HCT116 (cell line): ENCODE measurements around the gene ZNF488. TPM values are rescaled to one million over a fixed set of nuclear protein-coding genes. Genes with fewer than 3 reads are reported as not detected.

ENCODE experiments used
- ATAC-seq: fragments of 200-7000 bp; cut with Tn5 transposase; 2 replicates; pipeline ENCODE4 v1.9.1; 2020; ENCODE audit warnings: mild to moderate bottlenecking, moderate library complexity
- BruUV-seq: library from RNA; stranded (reverse); fragments of 400-500 nt; replicated peaks from 2 replicates; lab custom pipeline; 2021; lab: Mats Ljungman, UMichigan
- CTCF ChIA-PET: fragments of 300-600 bp; sonication (Branson Sonifier 250); formaldehyde crosslinking; loops from one replicate; lab custom pipeline; 2021; ENCODE audit warnings: antibody characterized with exemption; lab: Charles Lee
- POLR2A ChIA-PET: fragments of 300-600, 350-600 bp; sonication (Branson Sonifier 250); formaldehyde crosslinking; loops from one replicate; lab custom pipeline; 2021; ENCODE audit warnings: antibody characterized with exemption; lab: Charles Lee
- RAD21 ChIA-PET, 2 experiments: fragments of 300-600 bp; sonication (Branson Sonifier 250); formaldehyde crosslinking; loops; one replicate each; lab custom pipeline; 2023; ENCODE audit warnings: low total read pairs in 2 of 2; ENCODE audit not compliant: uncharacterized antibody in 2 of 2, unreplicated experiment in 2 of 2, low non-redundant PET in 1 of 2; lab: Charles Lee
- DNase-seq: peaks from one replicate; pipeline ENCODE4 v3.0.0-alpha.2; 2010; ENCODE audit warnings: low read depth, low spot score
- H2AFZ ChIP-seq: fragments of 200-600 bp; shearing (Covaris generic), sonication (generic); 2 replicates; pipeline ENCODE4 v1.6.1; 2017; ENCODE audit warnings: low read depth, mixed run types, mixed read lengths, antibody characterized with exemption, low read length; ENCODE audit not compliant: poor library complexity, severe bottlenecking
- H3K27ac ChIP-seq: 2 replicates; pipeline ENCODE4 v1.5.1; 2012; ENCODE audit warnings: low read depth, low read length
- H3K27me3 ChIP-seq: fragments of 200-600 bp; sonication (generic); 2 replicates; pipeline ENCODE4 v1.6.1; 2016; ENCODE audit warnings: mixed run types, low read length, mixed read lengths; ENCODE audit not compliant: insufficient read depth
- H3K36me3 ChIP-seq, 2 experiments: fragments of 200-500 bp in 1 of 2; fragments of 200-600 bp in 1 of 2; sonication (Bioruptor generic) in 1 of 2; sonication (generic) in 1 of 2; 2 replicates each; pipeline versions ENCODE4 v1.5.1 to v1.6.1; 2014 to 2016; ENCODE audit warnings: low read length in 2 of 2, inconsistent platforms in 1 of 2, mixed read lengths in 1 of 2, mixed run types in 1 of 2; ENCODE audit not compliant: insufficient read depth in 2 of 2, control insufficient read depth in 1 of 2
- H3K4me1 ChIP-seq, 2 experiments: fragments of 200-600 bp in 1 of 2; sonication (generic) in 1 of 2; 2 replicates each; pipeline versions ENCODE4 v1.5.1 to v1.6.1; 2012 to 2017; ENCODE audit warnings: low read length in 2 of 2, inconsistent platforms in 1 of 2, mild to moderate bottlenecking in 1 of 2, mixed read lengths in 1 of 2, mixed run types in 1 of 2, moderate library complexity in 1 of 2; ENCODE audit not compliant: insufficient read depth in 2 of 2, control insufficient read depth in 1 of 2
- H3K4me2 ChIP-seq: fragments of 200-600 bp; sonication (generic); 2 replicates; pipeline ENCODE4 v1.6.1; 2017; ENCODE audit warnings: mixed run types, low read length, mixed read lengths
- H3K4me3 ChIP-seq, 2 experiments: fragments of 200-600 bp in 1 of 2; sonication (generic) in 1 of 2; replicated peaks in 1 of 2; 2 replicates each; pipeline ENCODE4 v1.5.1; 2011 to 2016; ENCODE audit warnings: low read length in 2 of 2, control low read depth in 1 of 2, low read depth in 1 of 2, mild to moderate bottlenecking in 1 of 2, mixed read lengths in 1 of 2, mixed run types in 1 of 2
- H3K79me2 ChIP-seq: fragments of 200-600 bp; sonication (generic); 2 replicates; pipeline ENCODE4 v1.6.1; 2017; ENCODE audit warnings: mild to moderate bottlenecking, mixed run types, low read length, moderate library complexity, mixed read lengths; ENCODE audit not compliant: insufficient read depth
- H3K9ac ChIP-seq: fragments of 200-600 bp; sonication (generic); 2 replicates; pipeline ENCODE4 v1.6.1; 2016; ENCODE audit warnings: low read length, mixed read lengths
- H3K9me2 ChIP-seq: fragments of 200-600 bp; sonication (generic), shearing (Covaris generic); 2 replicates; pipeline ENCODE4 v1.6.1; 2017; ENCODE audit warnings: mixed run types, mild to moderate bottlenecking, moderate library complexity; ENCODE audit not compliant: insufficient read depth
- H3K9me3 ChIP-seq, 2 experiments: fragments of 200-500 bp in 1 of 2; fragments of 200-600 bp in 1 of 2; sonication (Bioruptor generic) in 1 of 2; sonication (generic) in 1 of 2; 2 replicates each; pipeline ENCODE4 v1.6.1; 2014 to 2017; ENCODE audit warnings: low read length in 2 of 2, mixed read lengths in 2 of 2, inconsistent platforms in 1 of 2, low read depth in 1 of 2, mild to moderate bottlenecking in 1 of 2, mixed run types in 1 of 2, moderate library complexity in 1 of 2; ENCODE audit not compliant: control insufficient read depth in 1 of 2, insufficient read depth in 1 of 2
- H4K20me1 ChIP-seq: fragments of 200-600 bp; sonication (generic), shearing (Covaris generic); 2 replicates; pipeline ENCODE4 v1.6.1; 2017; ENCODE audit warnings: mixed run types, mild to moderate bottlenecking, moderate library complexity; ENCODE audit not compliant: insufficient read depth
- CEBPB ChIP-seq: IDR thresholded peaks from 2 replicates; pipeline ENCODE4 v1.6.1; 2012; ENCODE audit warnings: low read depth
- EZH2 ChIP-seq: fragments of 200-600 bp; sonication (generic); IDR thresholded peaks from 2 replicates; pipeline ENCODE4 v1.6.1; 2017; ENCODE audit warnings: antibody characterized with exemption, mixed run types
- FOSL1 ChIP-seq: IDR thresholded peaks from 2 replicates; pipeline ENCODE4 v1.6.1; 2012; ENCODE audit warnings: low read depth
- POLR2A ChIP-seq: IDR thresholded peaks from 2 replicates; pipeline ENCODE4 v1.7.0; 2011; ENCODE audit warnings: borderline replicate concordance; ENCODE audit not compliant: insufficient read depth, insufficient read length; ENCODE audit errors: extremely low read depth
- POLR2AphosphoS5 ChIP-seq: IDR thresholded peaks from 2 replicates; pipeline ENCODE4 v1.6.1; 2011; ENCODE audit warnings: mild to moderate bottlenecking, low read depth, low read length, moderate library complexity
- RAD21 ChIP-seq: IDR thresholded peaks from 2 replicates; pipeline ENCODE4 v1.6.1; 2012; ENCODE audit warnings: low read depth, mild to moderate bottlenecking
- SIN3A ChIP-seq: IDR thresholded peaks from 2 replicates; pipeline ENCODE4 v1.6.1; 2012; ENCODE audit warnings: low read depth
- SP1 ChIP-seq: IDR thresholded peaks from 2 replicates; pipeline ENCODE4 v1.6.1; 2012; ENCODE audit warnings: low read depth
- SRF ChIP-seq: IDR thresholded peaks from 2 replicates; pipeline ENCODE4 v1.6.1; 2012; ENCODE audit warnings: low read depth
- TCF7L2 ChIP-seq: IDR thresholded peaks from 2 replicates; pipeline ENCODE4 v1.7.0; 2011; ENCODE audit warnings: borderline replicate concordance, inconsistent platforms; ENCODE audit not compliant: insufficient read depth, insufficient read length; ENCODE audit errors: extremely low read depth
- YY1 ChIP-seq: IDR thresholded peaks from 2 replicates; pipeline ENCODE4 v1.6.1; 2011; ENCODE audit warnings: low read length, low read depth, moderate library complexity, mild to moderate bottlenecking; ENCODE audit not compliant: insufficient replicate concordance; ENCODE audit errors: extremely low read depth
- ZFX ChIP-seq: fragments of 450-650 bp; IDR thresholded peaks from 2 replicates; pipeline ENCODE4 v1.6.1; 2017
- ZNF274 ChIP-seq: fragments of 200-500 bp; sonication (Bioruptor generic); IDR thresholded peaks from 2 replicates; pipeline ENCODE4 v1.6.1; 2014; ENCODE audit warnings: mild to moderate bottlenecking, low read depth, low read length, inconsistent platforms
- intact Hi-C: fragments of 100-400 bp; cut with micrococcal nuclease; formaldehyde crosslinking; loops from 2 replicates; pipeline ENCODE4 v1.10.0; 2022
- total RNA-seq: library from RNA; stranded (reverse); gene quantifications from one replicate; pipeline ENCODE4 v1.2.1, GENCODE V29; 2021; ENCODE audit not compliant: unreplicated experiment
- TF ChIP-seq, protein P1 (sequence below): IDR thresholded peaks from 2 replicates; pipeline ENCODE4 v1.6.1; 2012
- TF ChIP-seq, protein P2 (sequence below): IDR thresholded peaks from 2 replicates; pipeline ENCODE4 v1.6.1; 2011; ENCODE audit warnings: mild to moderate bottlenecking, low read length, moderate library complexity; ENCODE audit not compliant: insufficient replicate concordance; ENCODE audit errors: extremely low read depth
- TF ChIP-seq, protein P3 (sequence below): IDR thresholded peaks from 2 replicates; pipeline ENCODE4 v1.6.1; 2012
- TF ChIP-seq, protein P4 (sequence below), 3 experiments: fragments of 200-600 bp in 1 of 3; sonication (generic) in 1 of 3; IDR thresholded peaks in 2 of 3; conservative IDR thresholded peaks in 1 of 3; 2 replicates each; pipeline ENCODE4 v1.5.1; 2012 to 2017; ENCODE audit warnings: low read depth in 2 of 3, low read length in 2 of 3, antibody characterized with exemption in 1 of 3, borderline replicate concordance in 1 of 3, control low read depth in 1 of 3, mild to moderate bottlenecking in 1 of 3, mixed read lengths in 1 of 3, mixed run types in 1 of 3, moderate library complexity in 1 of 3; ENCODE audit not compliant: insufficient read depth in 1 of 3

ZNF488 gene
- total RNA-seq, 1 experiment from 2014 or later = 3.9 TPM

DNA sequence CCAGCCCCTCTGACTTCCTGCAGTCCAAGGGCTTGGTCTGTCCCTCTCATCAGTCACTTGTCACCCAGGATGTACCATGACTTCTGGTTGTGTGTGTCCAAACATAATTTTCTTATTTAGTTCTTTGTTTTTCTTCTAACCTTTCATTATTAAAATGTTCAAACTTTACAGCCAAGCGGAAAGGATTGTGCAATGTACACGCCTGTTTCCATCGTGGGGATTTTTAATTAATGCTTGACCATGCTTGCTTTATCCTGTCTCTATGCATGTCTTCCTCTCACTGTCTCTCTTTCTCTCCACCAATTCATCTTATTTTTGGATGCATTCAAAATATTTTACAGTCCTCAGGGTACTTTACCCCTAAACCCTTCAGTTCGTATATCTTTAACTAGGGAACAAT lies 26.2 kb upstream of the ZNF488 start:
- TF ChIP-seq, protein P1, sequence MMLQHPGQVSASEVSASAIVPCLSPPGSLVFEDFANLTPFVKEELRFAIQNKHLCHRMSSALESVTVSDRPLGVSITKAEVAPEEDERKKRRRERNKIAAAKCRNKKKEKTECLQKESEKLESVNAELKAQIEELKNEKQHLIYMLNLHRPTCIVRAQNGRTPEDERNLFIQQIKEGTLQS = no peak
- no peak for TF ChIP-seq TCF7L2
- no peak for TF ChIP-seq EZH2
- TF ChIP-seq, protein P2, sequence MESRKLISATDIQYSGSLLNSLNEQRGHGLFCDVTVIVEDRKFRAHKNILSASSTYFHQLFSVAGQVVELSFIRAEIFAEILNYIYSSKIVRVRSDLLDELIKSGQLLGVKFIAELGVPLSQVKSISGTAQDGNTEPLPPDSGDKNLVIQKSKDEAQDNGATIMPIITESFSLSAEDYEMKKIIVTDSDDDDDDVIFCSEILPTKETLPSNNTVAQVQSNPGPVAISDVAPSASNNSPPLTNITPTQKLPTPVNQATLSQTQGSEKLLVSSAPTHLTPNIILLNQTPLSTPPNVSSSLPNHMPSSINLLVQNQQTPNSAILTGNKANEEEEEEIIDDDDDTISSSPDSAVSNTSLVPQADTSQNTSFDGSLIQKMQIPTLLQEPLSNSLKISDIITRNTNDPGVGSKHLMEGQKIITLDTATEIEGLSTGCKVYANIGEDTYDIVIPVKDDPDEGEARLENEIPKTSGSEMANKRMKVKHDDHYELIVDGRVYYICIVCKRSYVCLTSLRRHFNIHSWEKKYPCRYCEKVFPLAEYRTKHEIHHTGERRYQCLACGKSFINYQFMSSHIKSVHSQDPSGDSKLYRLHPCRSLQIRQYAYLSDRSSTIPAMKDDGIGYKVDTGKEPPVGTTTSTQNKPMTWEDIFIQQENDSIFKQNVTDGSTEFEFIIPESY = no peak
- TF ChIP-seq FOSL1 = no peak
- TF ChIP-seq RAD21 = no peak
- TF ChIP-seq ZNF274 = no peak
- no peak for TF ChIP-seq POLR2AphosphoS5
- no peak for TF ChIP-seq SIN3A
- no peak for TF ChIP-seq POLR2A
- no peak for TF ChIP-seq SRF
- TF ChIP-seq ZFX = no peak
- TF ChIP-seq, protein P3, sequence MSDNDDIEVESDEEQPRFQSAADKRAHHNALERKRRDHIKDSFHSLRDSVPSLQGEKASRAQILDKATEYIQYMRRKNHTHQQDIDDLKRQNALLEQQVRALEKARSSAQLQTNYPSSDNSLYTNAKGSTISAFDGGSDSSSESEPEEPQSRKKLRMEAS = no peak
- no peak for TF ChIP-seq CEBPB
- no peak for TF ChIP-seq SP1
- no peak for TF ChIP-seq YY1
- TF ChIP-seq, protein P4, sequence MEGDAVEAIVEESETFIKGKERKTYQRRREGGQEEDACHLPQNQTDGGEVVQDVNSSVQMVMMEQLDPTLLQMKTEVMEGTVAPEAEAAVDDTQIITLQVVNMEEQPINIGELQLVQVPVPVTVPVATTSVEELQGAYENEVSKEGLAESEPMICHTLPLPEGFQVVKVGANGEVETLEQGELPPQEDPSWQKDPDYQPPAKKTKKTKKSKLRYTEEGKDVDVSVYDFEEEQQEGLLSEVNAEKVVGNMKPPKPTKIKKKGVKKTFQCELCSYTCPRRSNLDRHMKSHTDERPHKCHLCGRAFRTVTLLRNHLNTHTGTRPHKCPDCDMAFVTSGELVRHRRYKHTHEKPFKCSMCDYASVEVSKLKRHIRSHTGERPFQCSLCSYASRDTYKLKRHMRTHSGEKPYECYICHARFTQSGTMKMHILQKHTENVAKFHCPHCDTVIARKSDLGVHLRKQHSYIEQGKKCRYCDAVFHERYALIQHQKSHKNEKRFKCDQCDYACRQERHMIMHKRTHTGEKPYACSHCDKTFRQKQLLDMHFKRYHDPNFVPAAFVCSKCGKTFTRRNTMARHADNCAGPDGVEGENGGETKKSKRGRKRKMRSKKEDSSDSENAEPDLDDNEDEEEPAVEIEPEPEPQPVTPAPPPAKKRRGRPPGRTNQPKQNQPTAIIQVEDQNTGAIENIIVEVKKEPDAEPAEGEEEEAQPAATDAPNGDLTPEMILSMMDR (IDR thresholded peaks at IDR 0.05 in 2 of 3, conservative IDR thresholded peaks at IDR 0.05 in 1 of 3; ENCODE audit: borderline replicate concordance in 1 of 3, insufficient read depth in 1 of 3, low read depth in 2 of 3, low read length in 2 of 3) = no peak
- Histone ChIP-seq H4K20me1 (no peaks in the 10 kb centered on the region), H3K4me3 (no peak overlapping the region), H2AFZ (no peak overlapping the region), H3K9ac (no peak overlapping the region), H3K9me2 (no peaks in the 10 kb centered on the region), H3K36me3 (no peaks in the 10 kb centered on the region), H3K79me2 (no peaks in the 10 kb centered on the region), H3K27ac (no peak overlapping the region), H3K4me2 (no peak overlapping the region), H3K9me3 (no peaks in the 10 kb centered on the region), H3K4me1 (peaks cover 39 to 77% of the 10 kb centered on the region in 2 experiments), H3K27me3 (no peaks in the 10 kb centered on the region)
- ChIA-PET POLR2A (no interaction called here), RAD21 (no interaction called here), CTCF (no interaction called here)
- ATAC-seq = no peak
- intact Hi-C loops = no loop called here
- no peak for DNase-seq
- no TSS peak for BruUV-seq
